DMS153 (cell line): ENCODE results near the gene LAD1.

ENCODE experiments used
- DNase-seq: peaks from one replicate; lab custom pipeline; 2025; lab: John Stamatoyannopoulos, UW

LAD1 gene

DNA sequence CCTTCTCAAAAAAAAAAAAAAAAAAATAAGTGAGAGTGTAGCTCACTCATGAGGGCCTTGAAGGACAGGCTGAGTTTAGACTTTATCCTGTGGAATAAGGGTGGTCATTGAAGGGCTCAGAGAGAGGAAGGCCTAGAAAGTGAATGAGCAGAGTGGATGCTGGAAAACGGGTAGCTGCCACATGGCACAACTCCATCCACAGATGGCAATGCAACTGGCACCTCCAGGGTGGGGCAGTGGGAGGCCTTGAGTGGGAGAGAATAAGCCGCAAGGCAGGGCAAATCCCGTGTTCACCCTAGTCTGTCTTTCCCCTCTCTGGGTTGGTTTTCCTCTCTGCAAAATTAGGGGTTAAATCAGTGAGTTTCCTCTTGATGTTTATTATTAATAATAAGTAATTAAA, 19.3 kb upstream of the LAD1 start:
- DNase-seq, result no peak

GRCh38 chr1:201414051-201414738, 15.1 kb upstream of the LAD1 start:
- no peak for DNase-seq

- DNase-seq, result no peak
Observed at GRCh38 chr1:201411292-201411691, 12.2 kb upstream of the LAD1 start.

GRCh38 chr1:201409440-201409839, 10.3 kb upstream of the LAD1 start:
- DNase-seq, result no peak

GRCh38 chr1:201408834-201409200, 9.7 kb upstream of the LAD1 start:
- no peak for DNase-seq

- peak; percentile 67 for DNase-seq
Observed at GRCh38 chr1:201408176-201408833, 9.2 kb upstream of the LAD1 start.

DNA sequence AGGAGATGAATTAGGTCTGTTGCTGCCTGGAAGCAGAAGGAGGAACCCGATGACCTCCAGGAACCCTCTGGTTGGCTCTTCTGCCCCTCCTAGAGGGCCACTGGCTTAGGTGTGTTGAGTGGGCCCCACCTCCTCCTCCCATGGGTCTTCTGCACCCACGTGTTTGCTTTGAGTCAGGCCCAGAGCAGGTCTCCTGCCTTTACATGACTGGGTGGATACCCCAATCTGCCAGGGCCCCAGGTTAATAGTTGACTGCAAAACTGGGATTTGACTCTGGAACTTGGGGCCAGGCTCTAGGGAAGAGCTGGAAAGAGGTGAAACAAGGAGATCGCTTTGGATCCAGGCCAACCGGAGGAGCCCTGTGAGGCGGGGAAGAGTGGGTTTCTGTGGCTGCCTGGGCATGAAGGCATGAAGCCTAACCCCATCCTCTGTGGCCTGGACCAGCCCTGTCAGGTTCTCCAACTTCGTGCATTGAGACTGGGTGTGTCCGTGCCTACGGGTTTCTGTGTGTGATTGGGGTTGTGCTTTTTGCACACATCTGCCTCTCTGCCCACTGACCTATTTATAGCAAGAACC, 7.8 kb upstream of the LAD1 start:
- DNase-seq, result no peak

DNA sequence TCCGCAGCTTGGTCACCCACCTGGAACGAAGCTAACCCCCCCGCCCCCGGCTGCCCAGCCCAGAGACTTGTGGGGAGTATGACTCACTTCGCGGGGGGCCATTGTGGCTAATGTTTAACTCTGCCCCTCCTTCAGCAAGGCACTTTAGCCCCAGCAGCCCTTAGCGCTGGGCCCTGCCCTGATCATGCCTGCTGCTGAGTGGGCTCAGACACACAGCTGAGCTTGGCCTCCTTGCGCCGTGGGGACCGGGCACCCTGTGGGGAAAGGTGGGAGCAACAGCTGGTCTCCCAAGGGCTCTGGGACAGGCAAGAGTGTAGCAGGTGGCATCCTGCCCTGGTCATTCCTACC, 6.3 kb upstream of the LAD1 start:
- no peak for DNase-seq

GRCh38 chr1:201404722-201405483, 5.8 kb upstream of the LAD1 start:
- no peak for DNase-seq

GRCh38 chr1:201404055-201404454, 4.9 kb upstream of the LAD1 start:
- DNase-seq, result no peak

DNA sequence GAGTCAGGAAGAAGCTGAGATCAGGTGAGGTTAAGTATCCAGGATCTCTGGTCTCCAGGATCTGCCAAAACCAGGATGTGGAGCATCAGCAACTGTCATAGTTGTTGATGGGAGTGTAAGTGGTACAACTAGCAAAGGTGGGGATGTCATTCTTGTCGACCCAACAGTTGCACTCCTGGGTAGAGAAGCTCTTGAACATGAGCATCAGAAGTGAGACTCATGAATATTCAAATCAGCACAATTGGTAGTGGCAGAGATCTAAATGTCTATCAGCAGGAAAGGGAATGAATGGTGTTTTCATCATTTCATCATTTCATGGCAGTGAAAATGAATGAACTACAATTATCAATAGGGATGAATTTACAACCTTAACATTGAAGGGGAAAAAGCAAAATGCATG, 4.2 kb upstream of the LAD1 start:
- no peak for DNase-seq

- DNase-seq, result no peak
Observed at GRCh38 chr1:201401700-201402099, 2.6 kb upstream of the LAD1 start.

DNA sequence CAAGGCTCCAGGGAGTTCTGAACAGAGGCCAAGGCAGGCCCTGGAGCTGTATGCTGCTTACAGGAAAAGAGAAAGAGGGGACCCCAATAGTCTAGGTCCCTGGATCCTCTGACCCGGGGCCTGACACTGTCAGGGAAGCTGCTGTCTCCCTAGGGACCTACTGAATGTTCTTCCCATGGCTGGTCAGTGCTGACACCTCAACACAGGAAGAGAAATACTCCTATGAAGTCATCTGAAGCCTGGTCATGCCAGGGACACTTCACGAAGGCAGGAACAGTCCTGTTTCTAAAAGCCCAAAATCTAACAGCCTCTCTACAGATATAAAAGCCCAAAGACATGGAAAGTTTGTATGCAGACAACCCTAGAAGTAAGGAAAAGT, 1.7 kb upstream of the LAD1 start:
- DNase-seq, result no peak

DNA sequence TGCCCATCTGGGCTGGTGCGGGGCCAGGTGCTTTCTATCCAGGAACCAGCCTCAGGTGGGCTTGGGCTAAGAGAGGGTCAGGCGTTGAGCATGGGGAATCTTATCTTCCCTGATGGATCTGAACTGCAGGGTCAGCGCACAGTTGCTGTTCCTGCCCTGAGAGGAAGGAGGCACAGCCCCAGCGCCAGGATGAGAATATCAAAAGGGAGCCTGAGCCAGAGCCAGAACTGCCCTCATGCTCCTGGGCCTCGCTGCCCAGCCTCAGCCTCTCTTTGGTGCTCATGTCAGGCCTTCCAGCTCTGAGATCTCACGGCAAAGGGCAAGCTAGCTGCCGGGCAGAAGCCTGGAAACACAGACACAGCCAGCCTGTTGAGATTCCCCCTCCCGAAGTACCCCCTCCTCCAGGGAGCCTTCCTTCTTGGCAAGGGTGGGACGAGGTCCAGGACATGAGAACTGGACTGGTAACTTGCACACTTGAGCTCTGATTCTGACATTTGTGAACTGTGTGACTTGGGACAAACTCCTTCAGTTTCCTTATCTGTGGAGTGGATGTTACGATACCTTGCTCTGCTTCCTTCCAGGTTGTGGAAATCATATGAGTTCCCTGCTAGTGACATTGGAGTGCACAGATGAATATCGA, 1.2 kb upstream of the LAD1 start:
- DNase-seq, result no peak

DNA sequence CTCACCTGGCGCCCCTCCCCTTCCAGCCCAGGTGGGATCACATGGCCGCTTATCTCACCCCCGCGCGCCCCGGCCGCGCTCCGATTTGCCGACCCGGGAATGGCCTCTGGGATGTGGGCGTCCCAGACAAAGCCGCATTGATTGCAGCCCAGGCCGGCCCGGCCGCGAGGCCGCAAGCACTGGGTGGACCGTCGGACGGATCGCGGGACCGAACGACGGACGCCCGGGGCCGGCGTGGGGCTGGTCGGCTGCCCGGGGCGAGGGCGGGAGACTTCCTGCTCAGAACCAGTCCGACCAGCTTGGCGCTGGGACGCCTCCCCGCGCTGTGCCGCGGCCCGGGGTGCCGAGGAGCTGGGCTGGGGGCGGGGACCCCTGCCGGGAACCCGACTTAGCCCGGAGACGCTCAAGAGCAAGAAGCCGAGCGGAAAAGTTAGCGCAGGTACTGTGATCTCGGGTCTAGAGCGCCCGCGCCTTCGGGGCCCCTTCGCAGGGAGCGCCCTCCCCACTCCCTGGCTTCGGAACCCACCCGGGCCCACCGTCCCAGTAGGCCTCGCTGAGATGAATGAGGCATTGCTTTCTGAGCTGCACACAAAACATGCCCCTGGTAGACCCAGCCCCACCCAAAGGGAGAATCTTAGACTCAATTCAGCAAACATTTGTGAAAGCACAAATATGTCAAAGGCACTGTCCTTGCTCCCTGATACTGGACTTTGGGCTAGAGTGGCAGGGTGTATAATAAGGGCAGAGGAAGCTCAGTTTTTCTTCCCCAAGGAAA, 415 bp upstream of the LAD1 start:
- no peak for DNase-seq

DNA sequence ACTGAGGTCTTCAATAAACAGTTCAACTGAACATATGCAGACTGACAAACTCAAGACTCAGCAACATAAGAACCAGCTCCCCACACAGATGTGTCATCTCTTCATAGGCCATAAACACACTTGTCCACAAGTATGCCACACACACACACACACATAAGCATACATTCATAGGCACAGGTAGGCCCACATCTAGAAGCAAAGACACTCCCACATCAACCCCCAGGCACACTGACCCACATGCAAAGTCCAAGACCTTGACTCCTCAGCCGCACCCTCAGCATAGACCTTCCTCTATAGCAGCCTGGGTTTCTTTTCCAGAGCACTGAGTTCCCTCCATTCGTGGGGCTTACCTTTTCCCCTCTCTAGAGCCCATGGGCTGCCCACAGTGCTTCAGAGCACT, 1.4 kb downstream of the LAD1 start:
- no peak for DNase-seq

DNA sequence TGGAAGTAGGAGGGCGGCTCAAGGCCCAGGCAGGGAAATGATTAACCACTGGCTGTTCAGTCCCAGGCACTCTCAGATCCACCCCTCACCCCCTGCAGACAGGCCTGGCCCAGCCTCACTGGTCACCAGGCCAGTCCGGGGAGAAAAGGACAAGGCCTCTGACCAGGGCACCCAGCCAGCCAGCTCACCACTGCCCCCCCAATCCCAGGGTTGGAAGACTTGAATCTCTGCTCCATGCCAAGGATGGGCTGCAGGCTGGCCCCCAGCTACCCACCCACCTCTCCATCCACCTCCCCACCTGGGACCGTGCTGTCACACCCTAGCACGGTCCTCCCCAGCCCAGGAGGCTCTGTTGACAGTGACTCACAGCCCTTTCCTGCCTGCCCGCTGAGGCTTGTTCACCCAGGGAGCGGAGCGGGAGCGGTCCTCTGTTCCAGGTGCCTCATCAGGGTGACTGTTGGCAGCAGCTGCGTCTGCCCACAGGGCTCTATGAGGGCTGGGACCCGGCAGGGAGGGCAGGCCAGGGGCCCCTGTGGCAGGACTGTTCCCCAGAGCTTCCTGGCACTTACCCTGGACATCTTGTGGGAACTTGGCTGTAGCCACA, 2.2 kb downstream of the LAD1 start:
- peak; percentile 60 for DNase-seq

DNA sequence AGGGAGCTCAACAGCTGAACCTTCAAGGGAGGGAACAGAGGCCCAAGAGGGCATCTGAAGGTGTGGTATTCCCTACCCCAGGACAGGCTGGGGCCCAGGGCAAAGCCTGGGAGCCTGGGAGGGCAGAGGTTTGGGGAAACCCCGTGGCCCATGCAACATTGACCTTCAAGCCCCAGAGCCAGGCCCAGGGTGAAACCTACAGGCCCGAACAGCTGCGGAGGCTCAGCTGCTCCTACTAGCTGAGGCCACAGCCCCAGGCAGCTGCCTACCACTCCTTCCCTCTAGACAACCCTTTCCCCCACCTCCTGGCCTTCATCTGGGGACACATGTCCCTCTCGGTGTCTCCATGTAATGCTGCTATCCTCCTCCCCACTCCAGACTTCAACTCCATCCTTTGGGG, 3.2 kb downstream of the LAD1 start:
- no peak for DNase-seq

GRCh38 chr1:201394591-201394990, 4.5 kb downstream of the LAD1 start:
- no peak for DNase-seq

- no peak for DNase-seq
Observed at GRCh38 chr1:201393076-201393475, 6.0 kb downstream of the LAD1 start.
